ENCODE measurements around the gene DEFB119.

- TF ChIP-seq, protein P1, sequence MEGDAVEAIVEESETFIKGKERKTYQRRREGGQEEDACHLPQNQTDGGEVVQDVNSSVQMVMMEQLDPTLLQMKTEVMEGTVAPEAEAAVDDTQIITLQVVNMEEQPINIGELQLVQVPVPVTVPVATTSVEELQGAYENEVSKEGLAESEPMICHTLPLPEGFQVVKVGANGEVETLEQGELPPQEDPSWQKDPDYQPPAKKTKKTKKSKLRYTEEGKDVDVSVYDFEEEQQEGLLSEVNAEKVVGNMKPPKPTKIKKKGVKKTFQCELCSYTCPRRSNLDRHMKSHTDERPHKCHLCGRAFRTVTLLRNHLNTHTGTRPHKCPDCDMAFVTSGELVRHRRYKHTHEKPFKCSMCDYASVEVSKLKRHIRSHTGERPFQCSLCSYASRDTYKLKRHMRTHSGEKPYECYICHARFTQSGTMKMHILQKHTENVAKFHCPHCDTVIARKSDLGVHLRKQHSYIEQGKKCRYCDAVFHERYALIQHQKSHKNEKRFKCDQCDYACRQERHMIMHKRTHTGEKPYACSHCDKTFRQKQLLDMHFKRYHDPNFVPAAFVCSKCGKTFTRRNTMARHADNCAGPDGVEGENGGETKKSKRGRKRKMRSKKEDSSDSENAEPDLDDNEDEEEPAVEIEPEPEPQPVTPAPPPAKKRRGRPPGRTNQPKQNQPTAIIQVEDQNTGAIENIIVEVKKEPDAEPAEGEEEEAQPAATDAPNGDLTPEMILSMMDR (conservative IDR thresholded peaks at IDR 0.05; ENCODE audit: low read depth, low read length): no peak
- no peak for TF ChIP-seq EZH2 (IDR thresholded peaks at IDR 0.05; ENCODE audit: borderline replicate concordance, low read depth, low read length, poor library complexity, severe bottlenecking)
Measured at GRCh38 chr20:31355981-31356380, 34.4 kb downstream of the DEFB119 start.
